HEK293 (cell line): Measurements from ENCODE around the gene RABGEF1.

Experiments
- IKZF3 ChIP-seq: fragments of 450-650 bp; IDR thresholded peaks from 2 replicates; pipeline ENCODE4 v1.5.0; 2018; ENCODE audit warnings: missing biosample characterization, mild to moderate bottlenecking, missing genetic modification characterization, moderate library complexity
- KLF9 ChIP-seq: fragments of 450-650 bp; formaldehyde crosslinking; IDR thresholded peaks from 2 replicates; pipeline ENCODE4 v1.5.1; 2016; ENCODE audit warnings: missing biosample characterization, missing genetic modification characterization, low read depth
- REST ChIP-seq: fragments of 450-650 bp; formaldehyde crosslinking; IDR thresholded peaks from 2 replicates; pipeline ENCODE4 v1.5.1; 2016; ENCODE audit warnings: missing biosample characterization, missing genetic modification characterization
- SALL2 ChIP-seq: fragments of 450-650 bp; formaldehyde crosslinking; IDR thresholded peaks from 2 replicates; pipeline ENCODE4 v1.5.0; 2017; ENCODE audit warnings: missing biosample characterization, mild to moderate bottlenecking, missing genetic modification characterization, borderline replicate concordance
- YY1 ChIP-seq: fragments of 450-650 bp; formaldehyde crosslinking; IDR thresholded peaks from 2 replicates; pipeline ENCODE4 v1.5.1; 2018; ENCODE audit warnings: missing biosample characterization, missing genetic modification characterization
- ZFP3 ChIP-seq: fragments of 450-650 bp; formaldehyde crosslinking; IDR thresholded peaks from 2 replicates; pipeline ENCODE4 v1.5.1; 2016; ENCODE audit warnings: low read depth, missing biosample characterization, missing genetic modification characterization
- ZNF16 ChIP-seq: fragments of 450-650 bp; formaldehyde crosslinking; IDR thresholded peaks from 2 replicates; pipeline ENCODE4 v1.5.1; 2016; ENCODE audit warnings: low read depth, missing biosample characterization, missing genetic modification characterization
- ZNF391 ChIP-seq: fragments of 450-650 bp; formaldehyde crosslinking; IDR thresholded peaks from 2 replicates; pipeline ENCODE4 v1.5.1; 2016; ENCODE audit warnings: low read depth, missing biosample characterization, missing genetic modification characterization, borderline replicate concordance
- TF ChIP-seq, protein P1 (sequence below): fragments of 450-650 bp; formaldehyde crosslinking; IDR thresholded peaks from 2 replicates; pipeline ENCODE4 v1.5.1; 2016; ENCODE audit warnings: missing biosample characterization, missing genetic modification characterization
- TF ChIP-seq, protein P2 (sequence below): fragments of 450-650 bp; formaldehyde crosslinking; IDR thresholded peaks from 2 replicates; pipeline ENCODE4; 2016; ENCODE audit warnings: missing biosample characterization, missing genetic modification characterization

GRCh38 chr7:66735850-66736249 is 4.7 kb upstream of the RABGEF1 start:
- TF ChIP-seq, protein P1, sequence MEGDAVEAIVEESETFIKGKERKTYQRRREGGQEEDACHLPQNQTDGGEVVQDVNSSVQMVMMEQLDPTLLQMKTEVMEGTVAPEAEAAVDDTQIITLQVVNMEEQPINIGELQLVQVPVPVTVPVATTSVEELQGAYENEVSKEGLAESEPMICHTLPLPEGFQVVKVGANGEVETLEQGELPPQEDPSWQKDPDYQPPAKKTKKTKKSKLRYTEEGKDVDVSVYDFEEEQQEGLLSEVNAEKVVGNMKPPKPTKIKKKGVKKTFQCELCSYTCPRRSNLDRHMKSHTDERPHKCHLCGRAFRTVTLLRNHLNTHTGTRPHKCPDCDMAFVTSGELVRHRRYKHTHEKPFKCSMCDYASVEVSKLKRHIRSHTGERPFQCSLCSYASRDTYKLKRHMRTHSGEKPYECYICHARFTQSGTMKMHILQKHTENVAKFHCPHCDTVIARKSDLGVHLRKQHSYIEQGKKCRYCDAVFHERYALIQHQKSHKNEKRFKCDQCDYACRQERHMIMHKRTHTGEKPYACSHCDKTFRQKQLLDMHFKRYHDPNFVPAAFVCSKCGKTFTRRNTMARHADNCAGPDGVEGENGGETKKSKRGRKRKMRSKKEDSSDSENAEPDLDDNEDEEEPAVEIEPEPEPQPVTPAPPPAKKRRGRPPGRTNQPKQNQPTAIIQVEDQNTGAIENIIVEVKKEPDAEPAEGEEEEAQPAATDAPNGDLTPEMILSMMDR (tag by site-specific recombination), result no peak
- TF ChIP-seq YY1 (no peak), REST (tag by site-specific recombination) (no peak), IKZF3 (tag by site-specific recombination) (no peak), ZNF16 (tag by site-specific recombination) (no peak), ZFP3 (tag by site-specific recombination) (no peak), ZNF391 (tag by site-specific recombination) (no peak), KLF9 (tag by site-specific recombination) (no peak), SALL2 (tag by site-specific recombination) (no peak)
- TF ChIP-seq, protein P2, sequence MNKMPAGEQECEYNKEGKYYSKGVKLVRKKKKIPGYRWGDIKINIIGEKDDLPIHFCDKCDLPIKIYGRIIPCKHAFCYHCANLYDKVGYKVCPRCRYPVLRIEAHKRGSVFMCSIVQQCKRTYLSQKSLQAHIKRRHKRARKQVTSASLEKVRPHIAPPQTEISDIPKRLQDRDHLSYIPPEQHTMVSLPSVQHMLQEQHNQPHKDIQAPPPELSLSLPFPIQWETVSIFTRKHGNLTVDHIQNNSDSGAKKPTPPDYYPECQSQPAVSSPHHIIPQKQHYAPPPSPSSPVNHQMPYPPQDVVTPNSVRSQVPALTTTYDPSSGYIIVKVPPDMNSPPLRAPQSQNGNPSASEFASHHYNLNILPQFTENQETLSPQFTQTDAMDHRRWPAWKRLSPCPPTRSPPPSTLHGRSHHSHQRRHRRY (tag by site-specific recombination), result no peak
